AG04449 (cell line): Measurements from ENCODE around the gene ALKBH2.

Experiments used
- CTCF ChIA-PET: fragments of 350-600 bp; formaldehyde crosslinking; extraction: SDS; loops from one replicate; lab custom pipeline; 2021; ENCODE audit warnings: antibody characterized with exemption; lab: Yijun Ruan, JAX
- POLR2A ChIA-PET: fragments of 400-600, 350-600 bp; formaldehyde crosslinking; extraction: SDS; loops from one replicate; lab custom pipeline; 2020; ENCODE audit warnings: antibody characterized with exemption, inconsistent platforms; lab: Yijun Ruan, JAX
- DNase-seq: peaks from one replicate; pipeline ENCODE4 v3.0.0-alpha.2; 2010; ENCODE audit warnings: low read depth, low spot score
- H3K4me3 ChIP-seq: 2 replicates; pipeline ENCODE4 v1.5.1; 2011; ENCODE audit warnings: low read depth, mild to moderate bottlenecking, control low read depth, low read length
- CTCF ChIP-seq: IDR thresholded peaks from one replicate; pipeline ENCODE4 v1.5.1; 2011; ENCODE audit warnings: mild to moderate bottlenecking, moderate library complexity, low read length, control low read depth, inconsistent platforms; ENCODE audit not compliant: insufficient read depth; ENCODE audit errors: missing control alignments

The ALKBH2 gene

DNA sequence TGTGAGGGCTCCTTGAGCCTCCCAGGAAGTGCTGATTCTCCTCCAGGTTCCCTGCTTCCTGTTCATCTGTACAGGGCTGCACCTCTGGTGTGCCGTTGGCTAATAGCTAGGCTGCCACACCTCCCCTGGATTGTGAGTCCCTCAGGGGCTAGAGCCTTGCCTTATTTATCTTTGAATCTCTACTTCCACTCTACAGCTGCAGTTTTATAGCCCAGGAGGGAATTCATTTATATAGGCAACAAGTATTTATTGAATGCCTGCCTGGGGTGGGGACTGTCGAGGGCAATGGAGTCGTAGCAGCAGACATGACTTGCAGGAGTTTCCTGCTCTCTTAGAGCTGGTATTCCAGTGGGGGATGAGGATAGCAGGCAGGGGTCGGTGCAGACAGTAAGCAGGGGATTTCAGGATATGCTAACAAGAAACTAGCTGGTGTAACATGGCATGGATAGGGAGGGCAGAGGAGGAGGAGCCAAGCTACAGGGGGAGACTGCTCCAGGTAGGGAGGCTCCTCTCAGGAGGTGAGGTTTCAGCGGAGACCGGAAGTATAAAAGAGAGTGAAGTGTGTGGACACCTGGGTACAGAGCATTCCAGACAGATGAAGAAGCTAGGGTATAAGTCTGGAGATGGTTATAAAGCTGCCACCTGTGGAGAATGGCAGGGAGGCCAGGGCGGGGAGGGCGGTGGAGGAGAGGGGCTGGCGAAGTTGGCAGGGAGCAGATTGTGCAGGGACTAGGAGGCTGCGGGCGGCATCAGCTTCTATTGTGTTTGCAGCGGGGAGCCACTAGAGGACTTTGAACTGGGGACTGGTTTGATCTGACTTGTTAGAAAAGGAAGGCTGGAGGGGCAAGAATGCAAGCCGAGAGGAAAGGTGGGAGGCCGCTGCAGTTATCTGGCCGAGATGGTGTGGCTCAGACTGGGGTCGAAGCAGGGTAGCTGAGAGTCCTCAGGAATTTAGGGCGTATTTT lies 23.7 kb downstream of the ALKBH2 start:
- no peak for TF ChIP-seq CTCF
- DNase-seq, result no peak
- ChIA-PET POLR2A (no interaction called here), CTCF (interaction anchor here (2.2 kb wide), 1 partner anchor 23 kb away, joined by 6 read pairs; the partner anchor contains the start of gene ALKBH2)
- H3K4me3 ChIP-seq, result no peak overlapping the region

GRCh38 chr12:109065853-109066193 lies 27.4 kb downstream of the ALKBH2 start:
- no peak for TF ChIP-seq CTCF
- POLR2A ChIA-PET, result no interaction called here

GRCh38 chr12:109065154-109065852 lies 28.0 kb downstream of the ALKBH2 start:
- no peak for TF ChIP-seq CTCF
- H3K4me3 ChIP-seq, result no peak overlapping the region
- ChIA-PET POLR2A (no interaction called here), CTCF (interaction anchor here (2.2 kb wide), 1 partner anchor 28 kb away, joined by 5 read pairs; the partner anchor contains the start of gene ALKBH2)
- no peak for DNase-seq

More at GRCh38 chr12:109065853-109066193, 27.4 kb downstream of the ALKBH2 start:
- CTCF ChIA-PET, result no interaction called here
- H3K4me3 ChIP-seq, result no peak overlapping the region
- DNase-seq, result no peak

DNA sequence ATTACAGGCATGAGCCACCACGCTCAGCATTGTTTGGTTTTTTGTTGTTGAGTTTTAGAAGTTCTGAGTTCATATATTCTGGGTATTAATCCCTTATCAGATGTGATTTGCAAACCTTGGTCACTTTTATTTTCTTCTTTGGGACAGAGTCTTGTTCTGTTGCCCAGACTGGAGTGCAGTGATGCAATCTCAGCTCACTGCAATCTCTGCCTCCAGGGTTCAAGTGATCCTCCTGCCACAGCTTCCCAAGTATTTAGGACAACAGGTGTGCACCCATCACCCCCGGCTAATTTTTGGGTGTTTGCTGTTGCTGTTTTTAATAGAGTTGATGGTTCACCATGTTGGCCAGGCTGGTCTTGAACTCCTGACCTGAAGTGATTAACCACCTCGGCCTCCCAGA lies 29.1 kb downstream of the ALKBH2 start:
- CTCF ChIA-PET, result interaction anchor here (1.2 to 2.2 kb wide), 2 partner anchors 14 to 29 kb away, joined by 3 to 5 read pairs; partner anchors contain the start of gene ALKBH2
- POLR2A ChIA-PET, result no interaction called here
- DNase-seq, result no peak
- H3K4me3 ChIP-seq, result no peak overlapping the region
- TF ChIP-seq CTCF, result no peak

DNA sequence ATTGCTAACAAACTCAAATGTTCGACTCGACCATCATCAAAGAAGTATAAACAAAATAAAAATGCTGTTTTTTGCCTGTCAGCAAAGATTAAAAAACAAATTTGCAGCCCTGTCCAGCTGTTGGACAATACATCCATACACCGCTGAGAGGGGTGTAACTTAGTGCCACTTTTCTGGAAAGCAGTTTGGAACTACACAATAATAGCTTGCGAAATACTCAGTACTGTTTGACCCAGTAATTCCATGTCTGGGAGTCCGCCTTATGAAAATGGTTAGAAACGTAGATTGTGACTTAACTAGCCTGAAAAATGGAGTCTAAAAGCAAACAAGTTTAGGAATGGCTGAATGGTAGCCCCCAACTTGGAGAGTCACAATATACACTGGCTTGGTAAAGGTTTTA lies 34.5 kb downstream of the ALKBH2 start:
- POLR2A ChIA-PET, result no interaction called here
- no peak for DNase-seq
- TF ChIP-seq CTCF, result no peak
- H3K4me3 ChIP-seq, result no peak overlapping the region
- CTCF ChIA-PET, result interaction anchor here (1.3 kb wide), 1 partner anchor 17 kb away, joined by 4 read pairs; no protein-coding TSS in a partner anchor

GRCh38 chr12:109057376-109057775 lies 35.9 kb downstream of the ALKBH2 start:
- POLR2A ChIA-PET, result no interaction called here
- TF ChIP-seq CTCF, result no peak
- no peak overlapping the region for H3K4me3 ChIP-seq
- DNase-seq, result no peak
- CTCF ChIA-PET, result no interaction called here
